Loucy (cell line): ENCODE measurements around the gene KRTAP17-1.

Source experiments
- CTCF ChIP-seq: fragments of 200-600 bp; sonication (generic); conservative IDR thresholded peaks from 2 replicates; pipeline ENCODE4 v1.5.1; 2014; ENCODE audit warnings: mild to moderate bottlenecking, antibody characterized with exemption, low read length
- EZH2phosphoT487 ChIP-seq: fragments of 200-600 bp; IDR thresholded peaks from 2 replicates; pipeline ENCODE4 v1.6.1; 2018; ENCODE audit warnings: antibody characterized with exemption, mild to moderate bottlenecking, moderate library complexity, borderline replicate concordance

- TF ChIP-seq CTCF = no peak
- no peak for TF ChIP-seq EZH2phosphoT487
Observed at GRCh38 chr17:41326173-41327145, 10.9 kb upstream of the KRTAP17-1 start.
